HG02852 (cell line): ENCODE measurements around the gene CDKN1C.

Experiments
- ATAC-seq: cut with Tn5 transposase; IDR thresholded peaks from one replicate; pipeline ENCODE4 v1.9.1; 2021; ENCODE audit warnings: mild to moderate bottlenecking, moderate library complexity; ENCODE audit not compliant: unreplicated experiment

The CDKN1C gene

DNA sequence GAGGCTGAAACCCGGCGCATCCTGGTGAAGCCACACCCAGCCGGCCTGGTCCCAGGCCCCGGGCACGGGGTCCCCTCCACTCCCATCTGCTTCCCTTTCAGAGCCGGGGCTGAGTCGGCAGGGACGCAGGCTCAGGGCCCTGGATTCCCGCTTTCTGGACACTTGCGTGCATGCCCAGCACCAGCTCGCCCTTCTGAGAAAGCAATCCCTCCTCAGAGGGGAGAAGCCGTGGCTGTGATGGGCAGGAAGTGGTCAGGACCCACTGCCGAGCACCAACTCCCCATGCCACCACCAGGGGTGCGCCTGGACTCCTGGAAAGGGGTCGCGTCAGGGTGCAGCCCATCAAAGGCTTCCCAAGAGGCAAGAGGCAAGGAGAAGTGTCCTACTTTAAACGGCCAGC lies 15.1 kb downstream of the CDKN1C start:
- ATAC-seq = no peak

- ATAC-seq = no peak
Measured at GRCh38 chr11:2869561-2870427, 15.8 kb downstream of the CDKN1C start.

DNA sequence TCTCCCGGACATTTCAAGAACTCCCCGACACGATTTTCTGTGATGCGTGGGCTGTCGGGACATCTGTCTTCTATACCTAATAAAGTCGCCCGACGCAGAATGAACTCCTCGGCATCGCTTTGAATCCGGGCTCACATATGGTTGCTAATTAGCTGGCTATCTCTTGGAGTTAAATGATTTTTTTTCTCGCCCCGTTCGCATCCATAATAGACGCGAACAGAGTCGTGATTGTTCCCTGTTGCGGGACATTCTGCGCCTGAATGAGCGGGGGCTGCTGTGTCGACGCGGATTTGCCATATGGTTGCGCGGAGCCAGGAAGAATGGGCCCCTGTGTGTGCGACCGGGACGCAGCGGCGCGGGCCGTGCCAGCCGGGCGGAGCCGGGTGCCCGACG lies 16.4 kb downstream of the CDKN1C start:
- ATAC-seq = no peak

GRCh38 chr11:2868506-2869133 lies 17.0 kb downstream of the CDKN1C start:
- ATAC-seq = no peak

GRCh38 chr11:2867722-2868505 lies 17.7 kb downstream of the CDKN1C start:
- ATAC-seq = no peak

GRCh38 chr11:2867142-2867541 lies 18.4 kb downstream of the CDKN1C start:
- ATAC-seq = no peak

GRCh38 chr11:2865922-2866577 lies 19.5 kb downstream of the CDKN1C start:
- no peak for ATAC-seq

- no peak for ATAC-seq
Measured at GRCh38 chr11:2864901-2865300, 20.7 kb downstream of the CDKN1C start.

- ATAC-seq = no peak
Measured at GRCh38 chr11:2863276-2863618, 22.3 kb downstream of the CDKN1C start.

- no peak for ATAC-seq
Measured at GRCh38 chr11:2862395-2863275, 22.9 kb downstream of the CDKN1C start.

DNA sequence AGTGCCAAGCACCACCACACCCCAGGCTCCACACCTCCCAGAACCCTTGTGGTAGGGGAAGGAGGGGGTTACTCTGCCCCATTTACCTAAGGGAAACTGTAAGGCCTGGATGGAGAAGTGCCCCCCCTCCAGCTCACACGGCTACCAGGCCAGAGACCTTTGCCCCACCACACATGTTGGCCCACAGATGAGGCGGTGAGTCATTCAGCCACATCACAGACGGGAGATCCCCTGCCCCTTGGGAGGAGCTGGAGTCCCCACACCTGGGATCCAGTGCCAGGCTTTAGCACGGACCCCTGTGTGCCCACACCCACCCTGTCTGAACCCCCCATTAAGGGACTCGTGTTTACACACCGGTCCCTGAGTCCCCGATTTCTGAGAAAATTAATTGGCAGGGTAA lies 24.9 kb downstream of the CDKN1C start:
- no peak for ATAC-seq

DNA sequence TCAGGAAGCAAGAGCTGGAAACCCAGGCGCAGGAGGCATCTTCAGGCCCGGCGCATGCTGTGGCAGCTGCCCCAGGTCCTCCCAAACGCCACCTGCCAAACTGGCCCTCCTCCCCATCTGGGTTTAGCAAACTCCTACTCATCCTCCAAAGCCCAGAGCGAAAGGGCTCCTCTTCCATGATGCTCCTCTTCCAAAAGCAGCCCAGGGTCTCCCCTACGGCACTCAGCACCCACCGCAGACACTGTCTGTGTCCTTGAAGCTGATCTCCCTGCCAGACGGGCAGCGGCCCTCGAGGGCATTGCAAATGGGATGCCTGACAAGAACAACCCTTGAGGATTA lies 25.9 kb downstream of the CDKN1C start:
- ATAC-seq = no peak

- ATAC-seq = no peak
Measured at GRCh38 chr11:2858995-2859698, 26.4 kb downstream of the CDKN1C start.

DNA sequence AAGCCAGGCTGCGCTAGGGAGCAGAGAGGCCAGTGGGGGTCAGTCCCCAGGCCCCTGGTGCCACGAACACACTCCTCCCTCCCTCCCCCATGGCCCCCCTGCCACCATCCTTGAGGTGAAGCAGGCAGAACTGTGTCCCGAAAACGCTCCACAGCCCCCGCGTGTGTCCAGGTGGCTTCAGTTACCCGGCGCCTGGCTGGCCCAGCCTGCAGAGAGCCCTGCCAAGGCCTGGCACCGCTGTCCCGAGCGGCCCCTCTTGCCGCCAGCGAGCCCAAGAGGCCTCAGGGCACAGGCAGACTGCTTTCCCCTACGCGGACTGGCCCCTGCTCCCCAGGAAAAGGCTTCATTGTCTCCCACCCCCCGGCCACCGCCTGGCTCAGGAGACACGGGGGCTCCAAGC lies 27.7 kb downstream of the CDKN1C start:
- no peak for ATAC-seq

DNA sequence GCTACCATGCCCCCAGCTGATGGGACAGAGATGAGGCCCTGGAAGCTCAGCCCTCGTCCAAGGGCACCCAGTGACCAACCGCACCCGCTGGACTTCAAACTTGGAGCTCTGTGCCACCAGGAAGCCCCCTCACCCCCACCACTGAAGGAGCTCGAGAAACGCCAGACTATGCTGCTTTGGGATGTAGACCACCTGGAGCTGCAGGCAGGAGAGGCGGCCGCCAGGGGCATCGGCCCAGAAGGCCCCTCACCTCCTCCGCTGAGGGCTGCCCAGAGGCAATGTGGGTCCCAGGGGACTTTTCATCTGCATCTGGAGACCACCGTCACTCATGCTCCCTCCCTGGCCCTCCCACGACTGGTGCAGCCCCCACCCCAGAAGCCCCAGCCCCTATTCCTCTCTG lies 28.3 kb downstream of the CDKN1C start:
- no peak for ATAC-seq

DNA sequence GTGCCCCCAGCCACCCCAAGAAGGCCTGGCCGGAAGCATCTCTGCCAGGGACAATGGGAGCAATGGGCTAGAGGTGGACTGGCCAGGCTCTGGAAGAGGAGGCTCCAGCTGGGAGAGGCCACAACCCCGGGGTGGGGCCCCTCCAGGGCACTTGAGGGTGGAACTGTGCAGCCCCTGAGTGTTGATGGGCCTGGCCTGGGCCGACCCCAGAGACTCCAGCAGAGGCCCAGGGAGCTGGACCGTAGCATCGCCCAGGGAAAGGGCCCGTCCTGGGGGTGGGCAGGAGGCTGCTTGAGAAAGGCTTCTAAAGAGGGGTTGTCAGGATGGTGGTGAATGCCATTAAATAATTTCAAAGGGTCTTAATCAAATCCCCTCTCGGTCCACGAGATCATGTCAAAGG lies 30.4 kb downstream of the CDKN1C start:
- ATAC-seq = no peak

GRCh38 chr11:2853997-2854560 lies 31.5 kb downstream of the CDKN1C start:
- no peak for ATAC-seq

DNA sequence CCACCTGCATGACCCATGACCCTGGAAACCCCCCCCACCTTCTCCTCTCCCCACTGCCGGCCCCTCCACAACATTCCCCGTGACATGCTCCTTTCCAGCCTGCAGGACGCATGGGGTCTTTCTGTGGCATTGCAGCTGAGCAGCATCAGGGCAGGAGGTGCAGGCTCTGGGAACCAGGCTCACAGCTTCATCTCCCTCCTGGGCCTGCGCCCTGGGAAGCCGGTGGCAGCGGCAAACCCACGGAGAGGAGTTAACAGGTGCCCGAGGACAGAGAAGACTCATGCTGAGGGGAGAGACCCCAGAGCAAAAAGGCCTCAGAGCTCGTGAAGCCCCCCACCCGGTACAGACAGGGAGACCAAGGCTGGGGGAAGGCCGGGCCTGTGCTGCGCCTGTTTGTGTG lies 32.2 kb downstream of the CDKN1C start:
- ATAC-seq = no peak

DNA sequence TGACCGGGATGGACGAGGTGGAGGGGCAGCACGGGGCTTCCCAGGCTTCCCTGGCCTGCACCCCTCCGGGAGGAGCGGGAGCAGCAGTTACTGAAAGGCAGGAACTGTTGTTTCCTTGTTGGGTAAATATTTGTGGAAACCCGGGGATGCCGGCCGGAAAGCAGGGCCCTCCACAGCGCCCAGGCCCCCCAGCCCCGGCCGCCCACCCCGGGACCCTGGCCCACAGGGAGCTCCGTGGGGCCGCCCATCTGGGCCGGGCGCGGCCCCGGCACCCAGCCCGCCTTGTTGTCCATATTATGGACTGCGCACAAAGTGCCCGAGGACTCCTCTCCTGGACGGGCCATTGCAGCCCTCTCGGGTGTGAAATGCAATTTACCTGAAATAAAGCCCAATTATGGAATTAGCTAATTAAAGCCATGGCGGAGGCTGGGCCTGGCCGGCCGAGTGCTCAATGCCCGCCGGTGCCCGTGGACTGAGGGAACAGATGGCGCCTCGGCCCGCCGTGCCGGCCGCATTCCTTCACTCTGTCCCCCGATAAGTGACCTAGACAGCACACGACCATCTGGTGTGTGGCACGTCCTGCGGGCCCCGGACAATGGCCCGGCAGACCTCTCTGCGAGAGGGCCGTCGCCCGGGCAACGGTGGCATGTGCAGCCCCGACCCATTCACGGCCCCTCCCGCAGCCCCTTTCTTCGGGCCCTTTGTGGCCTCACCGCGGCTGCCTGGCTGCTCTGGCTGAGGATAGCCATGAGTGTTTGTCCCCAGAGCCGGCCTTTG lies 35.4 kb downstream of the CDKN1C start:
- no peak for ATAC-seq
